ENCODE measurements around the gene SVIL. TPM values are rescaled to one million over a fixed set of nuclear protein-coding genes. Genes with fewer than 3 reads are reported as not detected.
A peak's percentile ranks its signal among the peaks of the same experiment; 100 is the strongest.

Gene SVIL
- total and polyA plus RNA-seq, 2 experiments from 2014 or later = 252 to 412 TPM

- DNase-seq (ENCODE audit: low read depth in 1 of 2, low spot score in 1 of 2) = no peak
- no peak for TF ChIP-seq CTCF (IDR thresholded peaks at IDR 0.05; ENCODE audit: low read depth, low read length)
- no peaks in the 10 kb centered on the region for H3K27me3 ChIP-seq
- no peaks in the 10 kb centered on the region for H3K4me1 ChIP-seq (ENCODE audit: low read depth)
- H3K27ac ChIP-seq = no peak overlapping the region
- no peaks in the 10 kb centered on the region for H3K9me3 ChIP-seq (ENCODE audit: low read depth)
- H3K36me3 ChIP-seq = no peaks in the 10 kb centered on the region
- no peak overlapping the region for H3K4me3 ChIP-seq
These were observed 37.2 kb upstream of the SVIL start for GRCh38 chr10:29671968-29672367.

DNA sequence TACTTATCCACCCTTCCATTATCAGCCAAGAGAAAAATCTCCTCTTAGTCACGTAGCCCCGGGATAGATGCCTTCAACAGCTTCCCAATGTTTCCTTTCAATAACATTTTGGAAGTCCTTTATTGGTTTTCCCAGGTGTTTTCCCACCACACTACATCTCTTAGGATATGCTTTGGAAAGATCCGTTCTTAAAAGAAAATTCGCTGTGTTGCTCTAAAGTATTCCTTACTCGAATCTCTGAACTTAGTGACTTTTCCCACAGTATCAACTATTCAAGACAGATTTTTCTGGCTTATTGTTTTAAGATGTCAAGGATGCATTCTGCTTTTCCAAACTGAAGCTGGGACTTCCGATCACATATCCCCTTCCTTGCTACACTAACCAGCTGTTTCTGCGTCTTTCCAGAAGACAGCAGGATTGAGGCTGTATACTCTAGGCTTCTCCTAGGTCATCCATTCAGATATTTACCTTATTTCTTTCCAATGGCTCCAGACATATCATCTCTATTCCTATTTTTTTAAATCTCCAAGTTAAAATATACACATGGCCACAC lies 36.5 kb upstream of the SVIL start:
- H3K9me3 ChIP-seq (ENCODE audit: low read depth) = no peaks in the 10 kb centered on the region
- TF ChIP-seq CTCF (IDR thresholded peaks at IDR 0.05; ENCODE audit: low read depth, low read length) = no peak
- no peaks in the 10 kb centered on the region for H3K27me3 ChIP-seq
- H3K36me3 ChIP-seq = no peaks in the 10 kb centered on the region
- no peaks in the 10 kb centered on the region for H3K4me1 ChIP-seq (ENCODE audit: low read depth)
- no peak for DNase-seq (ENCODE audit: low read depth in 1 of 2, low spot score in 1 of 2)
- H3K27ac ChIP-seq = no peak overlapping the region
- no peak overlapping the region for H3K4me3 ChIP-seq

GRCh38 chr10:29670761-29671160 lies 36.0 kb upstream of the SVIL start:
- no peaks in the 10 kb centered on the region for H3K27me3 ChIP-seq
- no peak overlapping the region for H3K27ac ChIP-seq
- no peak for TF ChIP-seq CTCF (IDR thresholded peaks at IDR 0.05; ENCODE audit: low read depth, low read length)
- no peak for DNase-seq (ENCODE audit: low read depth in 1 of 2, low spot score in 1 of 2)
- no peaks in the 10 kb centered on the region for H3K36me3 ChIP-seq
- no peaks in the 10 kb centered on the region for H3K9me3 ChIP-seq (ENCODE audit: low read depth)
- H3K4me1 ChIP-seq (ENCODE audit: low read depth) = no peaks in the 10 kb centered on the region
- no peak overlapping the region for H3K4me3 ChIP-seq

- H3K27ac ChIP-seq = no peak overlapping the region
- no peaks in the 10 kb centered on the region for H3K9me3 ChIP-seq (ENCODE audit: low read depth)
- no peaks in the 10 kb centered on the region for H3K36me3 ChIP-seq
- peak in 1 of 2 donors; percentile 65 for DNase-seq (ENCODE audit: low read depth in 1 of 2, low spot score in 1 of 2)
- TF ChIP-seq CTCF (IDR thresholded peaks at IDR 0.05; ENCODE audit: low read depth, low read length) = peak; percentile 22
- H3K4me1 ChIP-seq (ENCODE audit: low read depth) = no peaks in the 10 kb centered on the region
- no peak overlapping the region for H3K4me3 ChIP-seq
- no peaks in the 10 kb centered on the region for H3K27me3 ChIP-seq
These were observed 34.4 kb upstream of the SVIL start for GRCh38 chr10:29669149-29669548.

DNA sequence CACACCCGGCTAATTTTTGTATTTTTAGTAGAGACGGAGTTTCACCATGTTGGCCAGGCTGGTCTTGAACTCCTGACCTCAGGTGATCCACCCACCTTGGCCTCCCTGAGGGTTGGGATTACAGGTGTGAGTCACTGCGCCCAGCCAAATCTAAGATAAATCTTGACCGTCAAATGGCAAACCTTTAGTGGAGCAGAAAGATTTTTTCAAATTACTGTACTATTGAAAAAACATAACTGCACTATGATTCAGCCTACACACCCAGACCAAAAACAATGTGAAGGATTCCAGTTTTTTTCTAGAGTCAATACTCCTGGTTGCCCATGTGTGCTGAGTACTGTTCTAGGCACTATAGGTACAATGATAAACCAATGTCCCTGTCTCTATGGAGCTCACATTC lies 33.9 kb upstream of the SVIL start:
- TF ChIP-seq CTCF (IDR thresholded peaks at IDR 0.05; ENCODE audit: low read depth, low read length) = no peak
- no peak for DNase-seq (ENCODE audit: low read depth in 1 of 2, low spot score in 1 of 2)
- H3K9me3 ChIP-seq (ENCODE audit: low read depth) = no peaks in the 10 kb centered on the region
- no peak overlapping the region for H3K27ac ChIP-seq
- peaks cover 5% of the 10 kb centered on the region for H3K4me1 ChIP-seq (ENCODE audit: low read depth)
- H3K4me3 ChIP-seq = no peak overlapping the region
- no peaks in the 10 kb centered on the region for H3K27me3 ChIP-seq
- H3K36me3 ChIP-seq = no peaks in the 10 kb centered on the region

- Histone ChIP-seq H3K9me3 (ENCODE audit: low read depth) (no peaks in the 10 kb centered on the region), H3K27ac (no peak overlapping the region), H3K4me3 (no peak overlapping the region), H3K4me1 (ENCODE audit: low read depth) (peaks cover 7% of the 10 kb centered on the region), H3K36me3 (no peaks in the 10 kb centered on the region), H3K27me3 (no peaks in the 10 kb centered on the region)
- DNase-seq (ENCODE audit: low read depth in 1 of 2, low spot score in 1 of 2) = no peak
- TF ChIP-seq CTCF (IDR thresholded peaks at IDR 0.05; ENCODE audit: low read depth, low read length) = no peak
These were observed 32.4 kb upstream of the SVIL start for GRCh38 chr10:29667191-29667590.
